ENCODE data around the gene RELCH.

Gene RELCH

DNA sequence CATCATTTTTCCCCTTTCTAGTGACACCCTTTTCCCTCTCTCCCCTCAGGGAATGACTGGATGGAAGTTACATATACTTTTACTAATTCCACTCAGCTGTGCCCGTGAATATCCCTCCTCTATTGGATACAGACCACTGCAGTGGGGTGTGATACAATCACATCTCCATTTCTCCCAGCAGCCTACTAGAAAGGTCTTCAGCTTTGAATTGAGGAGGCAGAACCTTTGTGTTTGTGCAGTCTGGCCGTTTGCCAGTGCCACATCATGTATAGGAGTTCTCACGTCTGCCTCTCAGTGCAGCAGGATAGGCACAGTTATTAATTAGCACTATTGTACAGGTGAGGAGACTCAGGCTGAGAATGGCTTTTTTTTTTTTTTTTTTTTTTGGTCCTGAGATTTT lies 154.4 kb downstream of the RELCH start:
- no peak for DNase-seq

DNA sequence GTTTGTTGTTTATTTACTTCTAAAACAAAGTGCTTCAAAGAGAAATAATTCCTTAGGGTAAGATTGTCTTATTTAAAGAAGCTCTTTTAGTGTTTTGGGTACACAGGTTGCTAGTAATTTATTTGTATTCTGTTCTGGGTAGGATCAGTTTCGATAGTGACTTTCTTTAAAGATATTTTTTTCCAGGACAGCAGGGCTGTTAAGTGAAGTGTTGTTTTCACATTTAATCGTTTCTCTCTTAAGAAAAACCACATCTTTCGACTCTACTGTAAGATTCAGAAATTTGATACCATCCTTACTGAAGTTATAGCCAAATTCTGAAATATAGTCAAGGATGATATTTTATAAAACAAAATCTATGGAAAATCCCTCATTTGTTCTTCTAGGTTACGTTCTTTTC lies 155.8 kb downstream of the RELCH start:
- DNase-seq, result no peak

DNA sequence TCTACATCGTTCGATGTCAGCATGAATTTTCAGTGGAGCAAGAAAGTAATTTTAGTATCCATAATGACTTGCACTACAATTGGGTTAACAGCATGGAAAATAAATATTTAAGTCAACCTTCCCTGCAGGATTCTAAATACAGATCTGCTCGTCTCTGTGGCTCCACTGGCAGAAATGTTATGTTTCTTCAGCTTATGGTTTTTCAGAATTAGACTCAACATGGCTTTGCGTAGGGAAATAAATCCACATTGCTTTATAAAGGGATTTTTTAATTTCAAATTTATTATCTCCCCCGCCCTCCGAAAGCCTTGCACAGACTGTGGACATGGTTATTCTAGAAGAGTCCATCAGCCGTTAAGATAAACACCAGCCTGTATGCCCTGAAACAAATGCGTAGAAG lies 156.3 kb downstream of the RELCH start:
- DNase-seq, result no peak

DNA sequence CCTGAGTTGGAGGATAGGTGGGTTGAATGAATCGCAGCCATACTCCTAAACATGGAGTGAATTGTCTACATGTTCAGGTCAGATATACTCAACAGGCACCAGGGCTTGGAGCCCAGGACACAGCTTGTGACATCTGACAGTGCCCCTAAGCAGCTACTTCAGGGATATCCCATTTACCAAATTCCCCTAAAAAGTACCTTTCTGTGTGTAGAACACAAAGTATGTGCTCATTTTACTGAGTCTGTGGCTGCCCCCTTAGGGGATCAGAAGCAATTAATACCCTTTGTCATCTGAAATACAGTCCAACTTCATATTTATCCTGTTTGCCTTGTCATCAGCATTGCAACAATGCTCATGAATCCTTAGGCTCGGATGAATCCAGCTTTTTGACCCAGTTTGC lies 158.9 kb downstream of the RELCH start:
- no peak for DNase-seq

DNA sequence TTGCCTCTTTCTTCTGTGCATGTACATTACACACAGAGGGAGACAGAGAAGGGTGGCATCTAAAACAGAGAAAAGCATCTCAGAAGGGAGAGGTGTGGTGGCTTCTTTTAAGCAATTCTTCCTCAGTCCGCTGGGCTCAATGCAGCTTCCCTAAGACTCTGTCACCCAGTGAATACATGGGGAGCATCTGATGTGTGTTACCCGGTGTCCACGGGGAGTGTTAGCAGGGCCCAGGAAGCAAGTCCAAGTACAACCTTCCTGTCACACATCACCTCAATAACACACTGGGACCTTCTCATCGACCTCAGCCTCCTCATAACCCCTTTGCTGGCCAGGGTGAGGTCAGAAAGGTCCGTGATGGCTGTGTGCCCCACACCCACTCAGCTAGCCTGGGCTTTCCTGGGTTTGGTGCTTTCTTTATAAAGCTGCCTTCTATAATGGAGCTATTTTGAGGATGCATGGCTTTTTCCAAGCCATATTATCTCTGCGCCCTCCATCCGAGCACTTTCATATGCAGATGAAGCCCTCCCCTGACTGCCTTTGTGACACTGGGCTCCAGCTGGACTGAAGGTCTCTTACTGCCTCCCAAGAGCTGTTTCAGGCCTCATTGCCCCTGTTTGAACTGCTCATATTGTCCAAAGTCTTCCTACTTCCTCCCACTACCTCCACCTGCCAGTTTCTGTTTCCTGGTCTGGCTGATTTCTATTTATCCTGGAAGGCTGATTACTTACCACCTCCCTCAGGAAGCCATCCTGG lies 159.5 kb downstream of the RELCH start:
- DNase-seq, result no peak

DNA sequence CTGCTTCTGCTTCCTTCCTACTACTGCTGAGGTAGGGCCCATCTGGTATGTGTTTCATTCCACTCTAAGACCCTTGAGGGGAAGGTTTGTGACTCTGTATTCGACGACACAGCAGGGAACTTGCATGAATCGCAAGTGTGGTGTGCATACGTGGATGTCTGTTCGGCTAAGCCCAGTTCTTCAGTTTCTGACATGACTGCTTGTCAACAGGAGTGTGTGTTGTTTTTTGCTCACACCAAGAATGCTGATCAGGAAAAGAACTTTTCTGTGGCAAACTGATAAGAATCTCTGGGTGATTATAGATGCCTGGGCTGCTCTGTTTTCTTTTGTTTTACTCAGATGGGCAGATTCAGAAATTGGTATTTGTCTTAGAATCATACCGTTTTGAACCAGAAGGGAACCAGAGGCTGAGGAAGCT lies 160.0 kb downstream of the RELCH start:
- no peak for DNase-seq

DNA sequence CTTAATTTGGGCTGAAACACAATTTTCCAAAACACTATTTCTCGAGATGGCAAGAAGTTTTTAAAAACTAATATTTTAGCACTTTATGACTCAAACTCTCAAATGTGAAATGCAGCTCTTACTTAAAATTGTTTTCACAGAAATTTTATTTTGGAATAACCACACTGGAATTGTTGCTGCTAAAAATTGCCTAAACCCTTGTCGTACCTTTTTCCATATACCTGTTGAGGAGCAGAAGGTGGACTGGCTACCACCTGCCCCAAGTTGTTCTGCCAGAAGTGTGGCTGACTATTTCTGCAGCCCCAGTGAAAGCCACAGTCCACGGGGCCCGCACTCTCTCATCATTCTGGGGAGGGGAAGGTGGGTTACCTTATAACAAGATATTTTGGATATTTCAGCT lies 161.4 kb downstream of the RELCH start:
- no peak for DNase-seq

DNA sequence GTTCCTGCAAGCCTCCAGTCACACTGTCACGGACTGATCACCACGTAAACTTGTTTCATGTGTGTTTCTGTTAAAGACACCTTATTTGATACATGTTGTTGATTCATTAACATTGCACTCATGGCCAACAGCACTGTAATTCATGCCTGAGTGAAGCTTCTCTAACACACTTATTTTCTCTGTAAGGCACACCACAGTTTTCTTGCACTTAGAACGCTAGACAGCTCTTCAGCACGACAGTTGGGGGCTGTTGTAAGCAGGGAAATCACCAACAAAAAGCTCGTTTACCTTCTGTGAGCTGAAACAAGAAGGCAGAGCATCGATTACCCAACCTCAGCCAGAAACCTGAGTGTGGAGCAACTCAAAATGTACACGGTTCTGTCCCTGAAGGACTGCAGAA lies 166.1 kb downstream of the RELCH start:
- DNase-seq, result no peak

DNA sequence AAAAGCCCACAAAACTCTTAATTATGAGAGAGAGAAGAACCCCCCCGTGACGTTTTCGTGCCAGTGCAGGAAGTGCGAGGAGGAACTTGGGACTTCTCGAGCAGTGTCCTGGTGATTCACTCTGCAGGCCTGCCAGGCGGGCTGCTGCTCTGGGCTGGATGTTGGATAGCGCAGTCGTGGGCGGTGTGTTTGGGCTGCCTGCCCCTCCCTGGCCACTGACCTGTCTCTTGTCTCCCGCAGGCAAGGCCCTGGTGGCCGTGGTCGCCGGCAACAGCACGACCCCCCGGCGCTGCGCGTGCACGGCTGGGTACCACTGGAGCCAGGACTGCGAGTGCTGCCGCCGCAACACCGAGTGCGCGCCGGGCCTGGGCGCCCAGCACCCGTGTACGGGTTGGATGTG lies 167.1 kb downstream of the RELCH start:
- no peak for DNase-seq

DNA sequence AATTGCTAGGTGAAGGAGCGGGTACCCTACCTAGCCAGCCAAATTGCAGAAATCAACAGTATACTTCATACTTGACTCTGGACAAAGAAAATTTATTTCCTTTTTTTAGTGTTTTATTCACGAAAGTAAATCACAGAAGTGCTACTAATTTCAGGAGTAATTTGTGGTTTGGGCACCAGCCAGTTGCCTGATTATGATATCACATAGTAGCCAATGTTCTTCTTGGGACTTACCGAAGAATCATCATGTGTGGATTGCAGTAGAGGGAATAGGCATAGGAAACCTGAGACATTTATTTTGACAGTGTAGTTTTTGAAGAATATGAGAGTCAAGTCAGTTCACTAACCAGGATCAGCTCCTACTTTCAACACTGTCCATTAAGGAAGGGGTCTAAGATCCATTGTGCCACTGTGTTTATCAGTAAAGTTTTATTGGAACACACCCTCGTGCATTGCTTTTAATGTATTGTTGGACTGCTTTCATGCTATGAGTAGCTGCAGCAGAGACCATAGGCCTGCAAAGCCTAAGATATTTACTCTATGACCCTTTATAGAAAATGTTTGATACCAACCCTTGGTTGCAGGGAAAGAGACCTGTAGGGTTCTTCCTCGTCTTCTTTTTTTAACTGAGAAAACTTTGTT lies 170.1 kb downstream of the RELCH start:
- no peak for DNase-seq
